HG02970 (cell line): ENCODE measurements around the gene NEK9.
"Not testable (repeated sequence)": the region's sequence is repeated elsewhere in the genome, so short reads cannot be mapped to it uniquely, and the experiment has no call there.

Experiments
- ATAC-seq: cut with Tn5 transposase; IDR thresholded peaks from one replicate; pipeline ENCODE4 v1.9.1; 2021; ENCODE audit warnings: mild to moderate bottlenecking, moderate library complexity, moderate number of reproducible peaks; ENCODE audit not compliant: unreplicated experiment, low FRiP score

The NEK9 gene

GRCh38 chr14:75147423-75148071 is 20.7 kb upstream of the NEK9 start:
- ATAC-seq: no peak

- ATAC-seq: no peak
Observed at GRCh38 chr14:75144944-75145343, 18.1 kb upstream of the NEK9 start.

GRCh38 chr14:75143761-75144527 is 17.1 kb upstream of the NEK9 start:
- ATAC-seq: no peak

- ATAC-seq: no peak
Observed at GRCh38 chr14:75142494-75142893, 15.6 kb upstream of the NEK9 start.

- ATAC-seq: no peak
Observed at GRCh38 chr14:75141967-75142366, 15.1 kb upstream of the NEK9 start.

GRCh38 chr14:75141062-75141461 is 14.2 kb upstream of the NEK9 start:
- ATAC-seq: no peak

GRCh38 chr14:75140620-75141019 is 13.8 kb upstream of the NEK9 start:
- no peak for ATAC-seq

GRCh38 chr14:75139185-75139584 is 12.3 kb upstream of the NEK9 start:
- ATAC-seq: no peak

GRCh38 chr14:75138492-75138891 is 11.6 kb upstream of the NEK9 start:
- no peak for ATAC-seq

- no peak for ATAC-seq
Observed at GRCh38 chr14:75134644-75135043, 7.8 kb upstream of the NEK9 start.

- no peak for ATAC-seq
Observed at GRCh38 chr14:75133597-75133996, 6.7 kb upstream of the NEK9 start.

GRCh38 chr14:75132382-75133086 is 5.7 kb upstream of the NEK9 start:
- no peak for ATAC-seq

GRCh38 chr14:75128596-75128990 is 1.7 kb upstream of the NEK9 start:
- no peak for ATAC-seq

GRCh38 chr14:75127903-75128595 is 1.2 kb upstream of the NEK9 start:
- ATAC-seq: no peak

- not testable (repeated sequence) for ATAC-seq
Observed at GRCh38 chr14:75127474-75127820, 599 bp upstream of the NEK9 start.

- ATAC-seq: no peak
Observed at GRCh38 chr14:75126121-75126544, 715 bp downstream of the NEK9 start.

GRCh38 chr14:75125617-75126016 is 1.2 kb downstream of the NEK9 start:
- ATAC-seq: no peak

- no peak for ATAC-seq
Observed at GRCh38 chr14:75123991-75124390, 2.9 kb downstream of the NEK9 start.

- ATAC-seq: no peak
Observed at GRCh38 chr14:75121552-75121951, 5.3 kb downstream of the NEK9 start.

- no peak for ATAC-seq
Observed at GRCh38 chr14:75120541-75121291, 6.1 kb downstream of the NEK9 start.
